Hippocampal formation (tissue), 2 donors: ENCODE results near the gene C16orf90.
A peak's percentile ranks its signal among the peaks of the same experiment; 100 is the strongest.
"Not testable (repeated sequence)": the region's sequence is repeated elsewhere in the genome, so short reads cannot be mapped to it uniquely, and the experiment has no call there.

Experiments used
- DNase-seq, 2 donors: peaks; one replicate each; lab custom pipeline; 2025; lab: John Stamatoyannopoulos, UW

C16orf90 gene

DNA sequence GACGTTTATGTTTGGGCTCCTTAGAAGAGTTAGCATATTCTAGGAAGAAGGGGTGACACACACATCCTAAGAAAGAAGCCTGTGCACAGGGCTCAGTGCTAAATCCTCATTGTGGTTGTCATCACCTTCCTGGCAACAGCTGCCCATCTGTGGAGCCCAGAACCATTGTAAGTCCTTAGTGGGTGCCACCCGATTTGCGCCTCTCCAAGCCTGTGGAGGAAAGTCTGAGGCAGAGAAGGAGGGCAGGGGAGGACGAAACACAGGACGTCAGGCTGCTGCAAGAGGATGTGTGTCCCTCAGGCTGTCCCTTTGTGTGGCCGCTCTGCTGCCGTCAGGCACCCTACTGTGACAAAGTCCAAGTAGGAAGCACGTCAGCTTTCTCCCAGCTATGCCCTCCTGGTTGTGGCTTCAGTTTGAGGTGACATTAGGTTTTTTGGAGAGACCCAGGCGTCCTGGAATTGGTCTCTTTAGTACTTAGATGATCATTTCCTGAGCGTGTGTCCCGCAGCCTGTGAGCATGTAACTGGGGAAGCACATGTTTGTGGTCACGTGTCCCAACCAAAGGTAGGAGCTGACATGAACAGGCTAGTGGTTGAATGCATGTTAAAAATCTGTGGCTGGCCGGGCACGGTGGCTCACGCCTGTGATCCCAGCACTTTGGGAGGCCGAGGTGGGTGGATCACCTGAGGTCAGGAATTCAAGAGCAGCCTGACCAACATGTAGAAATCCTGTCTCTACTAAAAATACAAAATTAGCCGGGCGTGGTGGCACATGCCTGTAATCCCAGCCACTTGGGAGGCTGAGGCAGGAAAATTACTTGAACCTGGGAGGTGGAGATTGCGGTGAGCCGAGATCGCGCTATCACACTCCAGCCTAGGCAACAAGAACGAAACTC lies 16.2 kb upstream of the C16orf90 start:
- no peak for DNase-seq

- no peak for DNase-seq
Measured at GRCh38 chr16:3510416-3510815, 15.1 kb upstream of the C16orf90 start.

- no peak for DNase-seq
Measured at GRCh38 chr16:3509470-3509928, 14.2 kb upstream of the C16orf90 start.

GRCh38 chr16:3508736-3509135 lies 13.4 kb upstream of the C16orf90 start:
- DNase-seq = no peak

DNA sequence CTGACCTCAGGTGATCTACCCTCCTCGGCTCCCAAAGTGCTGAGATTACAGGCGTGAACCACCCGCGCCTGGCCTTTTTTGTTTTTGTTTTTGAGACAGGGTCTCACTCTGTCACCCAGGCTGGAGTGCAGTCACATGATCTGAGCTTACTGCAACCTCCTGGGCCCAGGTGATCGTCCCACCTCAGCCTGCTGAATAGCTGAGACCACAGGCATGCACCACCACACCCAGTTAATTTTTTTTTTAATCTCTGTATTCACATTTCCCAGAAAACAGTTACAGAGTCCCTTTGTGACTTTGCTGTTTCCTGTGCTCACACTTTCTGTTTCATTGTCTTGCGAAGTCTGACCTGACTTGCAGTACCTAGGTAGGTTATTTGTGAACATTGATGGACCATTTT lies 8.2 kb upstream of the C16orf90 start:
- DNase-seq = no peak

GRCh38 chr16:3501783-3502400 lies 6.6 kb upstream of the C16orf90 start:
- DNase-seq = no peak

DNA sequence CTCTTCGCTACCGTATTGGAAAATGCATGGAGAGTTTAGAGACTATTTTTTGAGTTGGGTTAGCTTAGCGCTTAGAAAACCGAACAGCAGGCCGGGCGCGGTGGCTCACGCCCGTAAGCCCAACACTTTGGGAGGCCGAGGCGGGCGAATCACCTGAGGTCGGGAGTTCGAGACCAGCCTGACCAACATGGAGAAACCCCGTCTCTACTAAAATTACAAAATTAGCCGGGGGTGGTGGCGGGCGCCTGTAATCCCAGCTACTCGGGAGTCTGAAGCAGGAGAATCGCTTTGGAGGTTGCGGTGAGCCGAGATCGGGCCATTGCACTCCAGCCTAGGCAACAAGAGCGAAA lies 6.1 kb upstream of the C16orf90 start:
- DNase-seq = not testable (repeated sequence)

GRCh38 chr16:3498988-3499387 lies 3.7 kb upstream of the C16orf90 start:
- DNase-seq = no peak

DNA sequence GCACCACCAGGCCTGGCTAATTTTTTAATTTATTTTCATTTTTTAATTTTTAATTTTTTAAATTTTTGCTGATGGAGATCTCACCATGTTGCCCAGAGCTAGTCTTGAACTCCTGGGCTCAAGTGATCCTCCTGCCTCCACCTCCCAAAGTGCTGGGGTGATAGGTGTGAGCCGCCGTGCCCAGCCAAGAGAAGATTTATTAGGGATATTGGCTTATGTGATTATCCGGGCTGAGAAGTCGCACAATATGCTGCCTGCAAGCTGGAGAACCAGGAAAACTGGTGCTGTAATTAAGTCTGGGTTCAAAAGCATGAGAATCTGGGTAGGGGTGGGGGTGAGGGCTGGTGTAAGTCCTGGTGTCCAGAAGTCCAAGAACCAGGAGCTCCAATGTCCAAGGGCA lies 2.5 kb upstream of the C16orf90 start:
- DNase-seq = no peak

DNA sequence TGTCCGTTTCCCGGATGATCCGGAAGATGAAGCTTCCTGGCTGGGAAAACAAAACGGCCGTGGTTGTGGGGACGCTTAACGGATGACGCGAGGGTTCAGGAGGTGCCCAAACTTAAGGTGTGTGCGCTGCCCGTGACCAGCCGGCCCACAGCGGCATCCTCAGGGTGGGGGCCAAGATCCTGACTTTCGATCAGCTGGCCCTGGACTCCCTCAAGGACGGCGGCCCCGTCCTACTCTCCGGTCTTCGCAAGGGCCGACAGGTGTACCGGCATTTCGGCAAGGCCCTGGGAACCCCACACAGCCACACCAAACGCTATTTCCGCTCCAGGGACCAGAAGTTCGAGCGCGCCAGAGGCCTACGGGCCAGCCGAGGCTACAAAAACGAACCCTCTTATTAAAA lies 1.1 kb upstream of the C16orf90 start:
- no peak for DNase-seq

- DNase-seq = no peak
Measured at GRCh38 chr16:3494386-3494973, 809 bp downstream of the C16orf90 start.

DNA sequence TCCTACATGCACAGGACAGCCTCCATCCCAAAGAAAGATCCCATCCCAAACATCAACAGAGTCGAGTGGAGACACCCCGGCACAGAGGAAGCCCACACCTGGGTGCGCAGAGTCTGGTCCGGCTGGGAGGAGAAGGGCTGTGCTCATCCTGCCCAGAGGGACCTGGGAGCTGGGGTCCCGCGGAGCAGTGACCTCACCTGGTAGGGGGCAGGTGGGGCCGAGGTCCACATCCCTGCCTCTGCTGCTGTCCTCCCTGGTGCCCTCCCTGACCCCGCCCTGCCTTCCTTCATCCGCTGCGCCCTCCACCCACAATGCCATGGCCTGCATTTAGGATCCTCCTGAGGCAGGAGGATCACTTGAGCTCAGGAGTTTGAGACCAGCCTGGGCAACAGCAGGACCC lies 2.9 kb downstream of the C16orf90 start:
- DNase-seq = no peak

GRCh38 chr16:3490911-3491629 lies 4.2 kb downstream of the C16orf90 start:
- DNase-seq = no peak

DNA sequence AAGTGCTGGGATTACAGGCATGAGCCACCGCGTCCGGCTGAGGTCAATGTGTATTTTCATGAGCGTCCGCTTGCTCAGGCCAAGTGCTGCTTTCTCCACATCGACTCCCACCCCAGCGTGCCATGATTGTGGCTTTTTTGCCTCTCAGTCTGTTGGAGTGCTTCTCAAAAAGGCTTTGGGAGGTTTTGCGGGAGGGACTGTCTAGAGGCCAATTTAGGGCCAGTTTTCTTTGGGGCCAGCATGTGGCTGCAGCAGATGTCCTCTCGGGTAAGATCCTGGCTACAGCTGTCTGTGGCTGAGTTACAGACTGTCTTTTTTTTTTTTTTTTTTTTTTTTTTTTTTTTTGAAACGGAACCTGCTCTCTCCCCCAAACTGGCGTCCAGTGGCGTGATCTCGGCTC lies 6.5 kb downstream of the C16orf90 start:
- DNase-seq = no peak

GRCh38 chr16:3487521-3488410 lies 7.5 kb downstream of the C16orf90 start:
- no peak for DNase-seq

DNA sequence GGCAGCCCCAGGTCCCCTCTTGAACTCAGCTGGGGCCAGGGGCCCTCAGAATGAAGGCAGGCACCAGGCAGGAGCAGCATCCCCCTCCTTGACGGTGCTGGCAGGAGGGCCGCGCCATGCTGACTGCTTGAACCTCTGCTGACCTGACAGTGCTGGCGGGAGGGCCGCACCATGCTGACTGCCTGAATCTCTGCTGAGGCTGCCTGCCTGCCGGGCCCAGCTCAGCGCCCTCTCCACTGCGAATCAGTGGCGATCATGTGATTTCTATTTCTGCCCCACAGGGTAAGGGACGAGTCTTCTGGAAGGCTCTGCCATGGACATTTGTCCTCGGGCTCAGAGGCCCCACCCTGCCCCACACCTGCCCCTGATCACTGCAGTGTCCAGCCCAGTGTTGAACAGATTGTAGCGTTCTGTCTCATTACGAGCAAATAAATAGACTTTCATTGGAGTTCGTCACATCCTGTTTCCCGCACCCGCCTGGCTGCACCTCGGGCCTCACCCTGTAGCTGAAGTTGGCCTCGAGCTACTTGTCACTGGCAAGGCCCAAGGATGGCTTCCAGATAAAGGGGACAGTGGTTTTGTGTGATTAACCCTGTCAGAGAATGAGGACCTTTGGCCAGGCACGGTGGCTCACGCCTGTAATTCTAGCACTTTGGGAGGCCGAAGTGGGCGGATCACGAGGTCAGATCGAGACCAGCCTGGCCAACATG lies 8.6 kb downstream of the C16orf90 start:
- DNase-seq = no peak

DNA sequence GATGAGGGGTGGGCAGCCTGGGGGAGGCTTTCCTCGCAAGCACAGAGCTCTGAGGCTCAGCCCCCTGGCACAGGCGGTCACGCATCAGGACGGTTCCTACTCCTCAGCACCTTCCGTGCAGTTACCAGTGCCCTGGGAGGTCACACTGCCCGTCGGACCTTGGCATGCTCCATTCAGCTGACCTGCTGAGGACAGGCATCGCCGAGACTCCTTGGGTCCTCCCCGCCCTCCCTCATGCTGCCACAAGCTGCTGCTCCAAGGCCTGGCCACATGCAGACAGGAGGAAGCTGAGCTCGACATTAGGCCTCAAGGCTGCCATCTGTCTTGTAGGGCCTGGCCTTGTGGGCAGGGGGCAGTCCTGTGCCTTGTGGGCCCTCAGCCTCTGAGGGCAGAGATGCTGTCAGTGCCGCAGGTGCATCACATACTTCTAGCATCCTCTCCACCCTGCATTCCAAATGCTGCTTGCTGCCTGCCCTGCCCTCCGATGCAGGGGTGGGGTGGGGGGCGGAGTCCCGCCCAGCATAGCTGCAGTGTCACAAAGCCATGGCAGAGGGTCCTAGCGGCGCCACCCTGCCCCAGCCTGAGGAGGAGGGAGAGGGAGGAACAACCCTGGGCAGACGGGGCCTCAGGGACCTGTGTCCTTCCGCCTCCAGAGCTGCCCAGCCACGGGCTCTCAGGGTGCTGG lies 9.3 kb downstream of the C16orf90 start:
- no peak for DNase-seq

DNA sequence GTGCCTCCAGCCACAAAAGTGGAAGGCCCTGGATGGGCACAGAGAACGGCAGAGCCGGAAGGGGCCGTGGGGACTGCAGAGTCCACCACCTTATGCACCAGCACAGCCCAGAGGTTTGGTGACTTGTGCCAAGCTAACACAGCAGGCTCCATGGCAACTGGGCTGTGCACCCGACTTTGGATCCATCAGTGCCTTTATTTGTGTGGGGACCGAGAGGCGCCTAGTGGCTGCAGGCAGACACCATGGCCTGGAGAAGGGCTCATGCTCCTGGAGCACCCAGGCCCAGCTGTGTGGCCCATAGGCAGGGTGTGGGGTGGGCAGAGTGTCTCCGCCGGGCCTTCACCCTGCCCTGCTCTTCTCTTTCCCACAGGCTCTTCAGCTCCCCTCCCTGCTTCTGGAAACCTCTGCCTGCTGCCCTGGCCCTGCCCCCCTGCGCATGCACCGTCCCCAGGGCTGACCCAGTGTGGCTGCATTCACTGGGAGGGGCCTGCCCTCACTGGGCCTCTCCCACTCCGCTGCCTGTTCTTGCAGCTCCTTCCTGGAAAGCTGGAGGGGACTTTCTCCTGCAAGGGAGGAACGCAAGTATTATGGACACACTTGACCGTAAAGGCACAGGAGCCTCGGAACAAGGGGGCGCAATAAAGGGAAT lies 10.1 kb downstream of the C16orf90 start:
- DNase-seq = no peak

DNA sequence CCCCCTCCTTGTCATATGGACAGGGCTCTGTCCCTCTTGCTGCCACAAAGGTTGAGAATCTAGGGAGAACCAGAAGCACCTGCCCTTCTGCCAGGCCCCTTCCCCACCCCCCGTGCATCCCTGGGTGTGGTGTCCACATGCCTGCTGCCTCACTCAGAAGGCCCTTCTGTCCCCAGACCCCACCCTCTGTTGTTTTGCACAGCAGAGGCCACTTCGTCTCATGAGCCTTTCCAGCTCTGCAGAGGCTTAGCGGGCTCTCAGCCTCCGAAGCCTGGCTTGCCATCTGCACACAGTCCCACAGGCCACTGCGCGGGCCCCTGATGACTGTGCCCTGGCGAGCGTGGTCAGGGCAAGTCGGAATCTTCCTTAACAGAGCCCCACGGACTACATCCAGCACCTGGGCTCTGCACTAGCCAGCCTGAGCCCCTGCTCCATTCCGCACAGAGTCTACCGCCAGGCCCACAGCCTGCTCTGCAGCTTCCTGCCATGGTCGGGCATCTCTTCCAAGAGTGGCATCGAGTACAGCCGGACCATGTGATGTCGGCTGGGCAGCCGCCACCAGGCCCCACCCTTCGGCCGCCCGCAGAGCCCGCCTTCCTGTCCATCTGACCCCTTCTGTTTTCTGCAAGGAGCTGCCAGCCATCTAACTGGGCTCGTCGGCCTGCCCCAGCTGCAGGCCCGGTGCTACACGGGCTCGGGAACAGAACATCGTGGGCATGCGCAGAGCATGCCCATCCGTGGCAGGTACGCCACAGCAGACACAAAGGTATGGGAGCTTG lies 10.8 kb downstream of the C16orf90 start:
- peak; percentile 12 to 19 for DNase-seq
